DOHH2 (cell line): ENCODE data around the gene CNOT2.

Experiments
- H3F3A ChIP-seq: fragments of 200-600 bp; sonication (generic), shearing (Covaris generic); 2 replicates; pipeline ENCODE4 v1.6.0; 2016; ENCODE audit warnings: antibody characterized with exemption, mild to moderate bottlenecking; ENCODE audit not compliant: control insufficient read depth, insufficient read depth
- H3K27ac ChIP-seq: fragments of 200-600 bp; sonication (generic); 2 replicates; pipeline ENCODE4 v1.5.1; 2014; ENCODE audit warnings: low read depth, mild to moderate bottlenecking, low read length, moderate library complexity
- H3K27me3 ChIP-seq: fragments of 200-600 bp; sonication (generic); 2 replicates; pipeline ENCODE4 v1.6.1; 2014; ENCODE audit warnings: mild to moderate bottlenecking, low read length, mixed read lengths; ENCODE audit not compliant: control insufficient read depth
- H3K36me3 ChIP-seq: fragments of 200-600 bp; sonication (generic); 2 replicates; pipeline ENCODE4 v1.6.1; 2014; ENCODE audit warnings: mild to moderate bottlenecking, low read length, moderate library complexity, mixed read lengths; ENCODE audit not compliant: control insufficient read depth
- H3K4me1 ChIP-seq: fragments of 200-600 bp; sonication (generic); 2 replicates; pipeline ENCODE4 v1.6.1; 2014; ENCODE audit warnings: mild to moderate bottlenecking, low read length, mixed read lengths; ENCODE audit not compliant: control insufficient read depth
- H3K4me2 ChIP-seq: fragments of 200-600 bp; sonication (generic); 2 replicates; pipeline ENCODE4 v1.6.0; 2014; ENCODE audit warnings: mild to moderate bottlenecking, low read length, moderate library complexity
- H3K4me3 ChIP-seq: fragments of 200-600 bp; sonication (generic); 2 replicates; pipeline ENCODE4 v1.5.1; 2014; ENCODE audit warnings: mild to moderate bottlenecking, low read length, mixed read lengths
- H3K79me2 ChIP-seq: fragments of 200-600 bp; sonication (generic); 2 replicates; pipeline ENCODE4 v1.6.1; 2014; ENCODE audit warnings: mild to moderate bottlenecking, low read length, mixed read lengths; ENCODE audit not compliant: control insufficient read depth
- H3K9me2 ChIP-seq: fragments of 200-600 bp; sonication (generic); replicated peaks from 2 replicates; pipeline ENCODE4 v1.6.1; 2014; ENCODE audit warnings: mild to moderate bottlenecking, low read length, mixed read lengths; ENCODE audit not compliant: control insufficient read depth
- H3K9me3 ChIP-seq: fragments of 200-600 bp; sonication (generic); 2 replicates; pipeline ENCODE4 v1.6.1; 2014; ENCODE audit warnings: antibody characterized with exemption, low read length, mixed read lengths; ENCODE audit not compliant: control insufficient read depth, insufficient read depth
- H4K20me1 ChIP-seq: fragments of 200-600 bp; sonication (generic); 2 replicates; pipeline ENCODE4 v1.6.0; 2014; ENCODE audit warnings: low read depth, mild to moderate bottlenecking, antibody characterized with exemption, low read length, moderate library complexity; ENCODE audit not compliant: control insufficient read depth, insufficient read depth
- EZH2phosphoT487 ChIP-seq: fragments of 200-600 bp; sonication (generic); IDR thresholded peaks from 2 replicates; pipeline ENCODE4 v1.6.1; 2017; ENCODE audit warnings: borderline replicate concordance, mild to moderate bottlenecking, antibody characterized with exemption, low read length, moderate library complexity, mixed read lengths
- TF ChIP-seq, protein P1 (sequence below): fragments of 200-600 bp; sonication (generic); IDR thresholded peaks from one replicate; pipeline ENCODE4 v1.5.1; 2014; ENCODE audit warnings: antibody characterized with exemption, mild to moderate bottlenecking, low read depth, low read length; ENCODE audit not compliant: poor library complexity, severe bottlenecking

CNOT2 gene

DNA sequence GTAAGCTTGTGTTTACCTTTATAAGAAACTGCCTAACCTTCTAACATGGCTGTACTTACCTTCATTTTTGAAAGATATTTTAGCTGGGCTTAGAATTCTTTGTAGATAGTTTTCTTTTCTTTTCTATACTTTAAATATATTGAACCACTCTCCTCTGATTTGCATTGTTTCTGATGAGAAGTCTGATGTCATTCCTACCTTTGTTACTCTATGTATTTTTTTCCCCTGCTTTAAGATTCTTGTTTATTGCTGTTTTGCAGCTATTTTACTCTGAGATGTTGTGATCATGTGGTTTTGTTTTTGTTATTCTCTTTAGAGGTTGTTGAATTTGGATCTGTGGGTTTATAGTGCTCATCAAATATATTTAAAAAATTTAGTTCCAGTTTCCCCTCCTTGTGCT is 31.8 kb downstream of the CNOT2 start:
- Histone ChIP-seq H3K4me2 (no peak overlapping the region), H4K20me1 (no peaks in the 10 kb centered on the region), H3K27me3 (no peaks in the 10 kb centered on the region), H3K27ac (no peak overlapping the region), H3K36me3 (peaks cover 80% of the 10 kb centered on the region), H3K9me3 (0 out of 2 replicates have a peak, but pooled peaks cover 5% of the 10 kb centered on the region), H3K9me2 (no peaks in the 10 kb centered on the region), H3K4me3 (no peak overlapping the region), H3K4me1 (peaks cover 57% of the 10 kb centered on the region), H3F3A (no peaks in the 10 kb centered on the region), H3K79me2 (peaks cover 100% of the 10 kb centered on the region)
- TF ChIP-seq, protein P1, sequence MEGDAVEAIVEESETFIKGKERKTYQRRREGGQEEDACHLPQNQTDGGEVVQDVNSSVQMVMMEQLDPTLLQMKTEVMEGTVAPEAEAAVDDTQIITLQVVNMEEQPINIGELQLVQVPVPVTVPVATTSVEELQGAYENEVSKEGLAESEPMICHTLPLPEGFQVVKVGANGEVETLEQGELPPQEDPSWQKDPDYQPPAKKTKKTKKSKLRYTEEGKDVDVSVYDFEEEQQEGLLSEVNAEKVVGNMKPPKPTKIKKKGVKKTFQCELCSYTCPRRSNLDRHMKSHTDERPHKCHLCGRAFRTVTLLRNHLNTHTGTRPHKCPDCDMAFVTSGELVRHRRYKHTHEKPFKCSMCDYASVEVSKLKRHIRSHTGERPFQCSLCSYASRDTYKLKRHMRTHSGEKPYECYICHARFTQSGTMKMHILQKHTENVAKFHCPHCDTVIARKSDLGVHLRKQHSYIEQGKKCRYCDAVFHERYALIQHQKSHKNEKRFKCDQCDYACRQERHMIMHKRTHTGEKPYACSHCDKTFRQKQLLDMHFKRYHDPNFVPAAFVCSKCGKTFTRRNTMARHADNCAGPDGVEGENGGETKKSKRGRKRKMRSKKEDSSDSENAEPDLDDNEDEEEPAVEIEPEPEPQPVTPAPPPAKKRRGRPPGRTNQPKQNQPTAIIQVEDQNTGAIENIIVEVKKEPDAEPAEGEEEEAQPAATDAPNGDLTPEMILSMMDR = no peak
- no peak for TF ChIP-seq EZH2phosphoT487

DNA sequence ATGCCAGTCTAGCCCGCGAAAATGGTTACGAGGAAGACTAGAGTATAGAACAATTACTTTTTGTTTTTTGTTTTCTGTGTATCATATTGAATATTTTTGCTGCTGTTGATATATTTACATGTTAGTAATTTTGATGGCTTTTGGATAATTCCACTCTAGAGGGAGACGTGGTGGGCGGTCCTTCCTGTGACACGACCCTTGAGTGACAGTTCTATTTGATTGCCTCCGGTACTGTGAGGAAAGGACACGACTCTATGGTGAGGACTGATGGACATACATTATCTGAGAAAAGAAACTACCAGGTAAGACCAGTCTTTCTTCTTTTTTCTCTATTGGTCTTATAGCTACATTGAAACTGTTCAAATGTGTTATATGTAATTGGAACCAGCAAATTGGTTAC is 34.7 kb downstream of the CNOT2 start:
- no peak overlapping the region for H3K27ac ChIP-seq
- H3K4me3 ChIP-seq = no peak overlapping the region
- H3K27me3 ChIP-seq = no peaks in the 10 kb centered on the region
- peaks cover 79% of the 10 kb centered on the region for H3K36me3 ChIP-seq
- peaks cover 27% of the 10 kb centered on the region for H3K4me1 ChIP-seq
- H4K20me1 ChIP-seq = no peaks in the 10 kb centered on the region
- peaks cover 98% of the 10 kb centered on the region for H3K79me2 ChIP-seq
- TF ChIP-seq, protein P1 = no peak
- TF ChIP-seq EZH2phosphoT487 = no peak
- no peak overlapping the region for H3K4me2 ChIP-seq
- H3K9me2 ChIP-seq = no peaks in the 10 kb centered on the region
- H3F3A ChIP-seq = no peaks in the 10 kb centered on the region
- no peaks in the 10 kb centered on the region for H3K9me3 ChIP-seq

DNA sequence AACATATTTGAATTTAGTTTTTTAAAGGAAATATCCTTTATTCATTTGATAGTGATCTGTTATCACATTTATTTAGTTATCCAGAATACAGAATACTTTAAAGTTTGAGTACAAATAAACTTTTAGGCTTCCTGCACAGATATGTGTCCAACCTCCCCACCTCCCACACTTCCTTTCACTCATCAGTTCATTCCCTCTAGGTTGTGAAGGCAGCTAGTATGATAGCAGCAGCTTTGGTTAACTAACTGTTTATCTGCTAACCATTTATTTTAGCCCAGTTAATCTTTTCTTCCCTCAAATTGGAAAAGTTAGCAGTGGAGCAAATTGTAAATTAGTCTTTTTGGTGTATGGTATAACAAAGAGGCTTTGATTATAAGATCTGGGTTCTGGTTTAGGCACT is 35.7 kb downstream of the CNOT2 start:
- H3K4me1 ChIP-seq = peaks cover 18% of the 10 kb centered on the region
- H3K4me3 ChIP-seq = no peak overlapping the region
- no peaks in the 10 kb centered on the region for H3K27me3 ChIP-seq
- no peak overlapping the region for H3K27ac ChIP-seq
- no peaks in the 10 kb centered on the region for H3K9me3 ChIP-seq
- no peaks in the 10 kb centered on the region for H3F3A ChIP-seq
- TF ChIP-seq, protein P1 = no peak
- TF ChIP-seq EZH2phosphoT487 = no peak
- H3K36me3 ChIP-seq = peaks cover 70% of the 10 kb centered on the region
- no peak overlapping the region for H3K4me2 ChIP-seq
- peaks cover 94% of the 10 kb centered on the region for H3K79me2 ChIP-seq
- H3K9me2 ChIP-seq = no peaks in the 10 kb centered on the region
- no peaks in the 10 kb centered on the region for H4K20me1 ChIP-seq

DNA sequence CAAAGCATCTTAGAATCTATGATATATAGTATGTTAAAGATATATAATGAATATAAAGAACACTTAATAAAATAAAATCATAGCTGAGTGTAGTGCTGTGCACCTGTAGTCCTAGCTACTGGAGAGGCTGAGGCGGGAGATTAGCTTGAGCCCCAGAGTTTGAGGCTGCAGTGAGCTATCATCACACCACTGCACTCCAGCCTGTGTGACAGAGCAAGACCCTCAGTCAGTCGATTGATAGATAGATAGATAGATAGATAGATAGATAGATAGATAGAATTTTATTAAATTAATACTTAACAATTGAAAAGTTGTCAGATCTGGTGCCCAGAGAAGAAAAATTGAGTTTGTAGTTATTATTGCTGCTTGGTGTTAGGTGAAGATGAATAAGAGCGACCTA is 40.0 kb downstream of the CNOT2 start:
- no peak for TF ChIP-seq EZH2phosphoT487
- TF ChIP-seq, protein P1 = no peak
- no peaks in the 10 kb centered on the region for H3K9me3 ChIP-seq
- H3K79me2 ChIP-seq = peaks cover 94% of the 10 kb centered on the region
- H4K20me1 ChIP-seq = no peaks in the 10 kb centered on the region
- H3K36me3 ChIP-seq = peaks cover 78% of the 10 kb centered on the region
- no peaks in the 10 kb centered on the region for H3K27me3 ChIP-seq
- no peaks in the 10 kb centered on the region for H3K9me2 ChIP-seq
- H3K4me2 ChIP-seq = no peak overlapping the region
- H3K4me3 ChIP-seq = no peak overlapping the region
- no peak overlapping the region for H3K27ac ChIP-seq
- H3F3A ChIP-seq = no peaks in the 10 kb centered on the region
- H3K4me1 ChIP-seq = peaks cover 11% of the 10 kb centered on the region
